Mesenchymal stem cell (in vitro differentiated cells and primary cell): Measurements from ENCODE around the gene PDE11A.

Source experiments
- DNase-seq: peaks from one replicate; pipeline ENCODE4 v3.0.0-alpha.2; 2013
- H2AFZ ChIP-seq: one replicate; pipeline ENCODE4 v1.6.1; 2013; ENCODE audit warnings: low read depth, mild to moderate bottlenecking, control low read depth, inconsistent platforms, low read length, moderate library complexity
- H2AK5ac ChIP-seq: 2 replicates; pipeline ENCODE4 v1.6.1; 2013; ENCODE audit warnings: low read length, moderate library complexity, mild to moderate bottlenecking, inconsistent platforms; ENCODE audit not compliant: severe bottlenecking
- H2BK120ac ChIP-seq: one replicate; pipeline ENCODE4 v1.6.1; 2013; ENCODE audit warnings: low read depth, mild to moderate bottlenecking, inconsistent platforms, low read length, moderate library complexity
- H2BK12ac ChIP-seq, 2 experiments: one replicate each; pipeline ENCODE4 v1.6.1; 2013; ENCODE audit warnings: inconsistent platforms in 2 of 2, low read length in 2 of 2, mild to moderate bottlenecking in 2 of 2, moderate library complexity in 2 of 2, control low read depth in 1 of 2
- H2BK15ac ChIP-seq: one replicate; pipeline ENCODE4 v1.6.1; 2013; ENCODE audit warnings: mild to moderate bottlenecking, low read depth, inconsistent platforms; ENCODE audit not compliant: poor library complexity, severe bottlenecking
- H2BK5ac ChIP-seq: 2 replicates; pipeline ENCODE4 v1.6.1; 2013; ENCODE audit warnings: low read depth, mild to moderate bottlenecking, low read length, control low read depth, inconsistent platforms; ENCODE audit not compliant: poor library complexity, severe bottlenecking
- H3K14ac ChIP-seq, 2 experiments: one replicate each; pipeline ENCODE4 v1.6.1; 2013; ENCODE audit warnings: inconsistent platforms in 2 of 2, low read length in 2 of 2, control low read depth in 1 of 2, mild to moderate bottlenecking in 1 of 2, moderate library complexity in 1 of 2
- H3K18ac ChIP-seq, 2 experiments: one replicate each; pipeline ENCODE4 v1.6.1; 2013; ENCODE audit warnings: inconsistent platforms in 2 of 2, low read length in 2 of 2, control low read depth in 1 of 2, low read depth in 1 of 2, mild to moderate bottlenecking in 1 of 2
- H3K23ac ChIP-seq, 2 experiments: one replicate each; pipeline ENCODE4 v1.6.1; 2013; ENCODE audit warnings: inconsistent platforms in 2 of 2, low read length in 2 of 2, mild to moderate bottlenecking in 2 of 2, moderate library complexity in 2 of 2, control low read depth in 1 of 2
- H3K27ac ChIP-seq: 2 replicates; pipeline ENCODE4 v1.5.1; 2013; ENCODE audit warnings: mild to moderate bottlenecking, moderate library complexity, low read length, control low read depth, inconsistent platforms; ENCODE audit not compliant: poor library complexity, severe bottlenecking
- H3K27me3 ChIP-seq, 2 experiments: 2 replicates each; pipeline versions ENCODE4 v1.6.1 to v1.7.0; 2013; ENCODE audit warnings: low read length in 2 of 2, mild to moderate bottlenecking in 2 of 2, moderate library complexity in 2 of 2, control low read depth in 1 of 2, inconsistent platforms in 1 of 2; ENCODE audit not compliant: control insufficient read depth in 1 of 2, insufficient read depth in 1 of 2
- H3K36me3 ChIP-seq, 2 experiments: 2 replicates each; pipeline versions ENCODE4 v1.6.1 to v1.7.0; 2013; ENCODE audit warnings: low read length in 2 of 2, control low read depth in 1 of 2, inconsistent platforms in 1 of 2, low read depth in 1 of 2, mild to moderate bottlenecking in 1 of 2; ENCODE audit not compliant: insufficient read depth in 2 of 2, control insufficient read depth in 1 of 2
- H3K4ac ChIP-seq, 2 experiments: one replicate each; pipeline ENCODE4 v1.6.1; 2013; ENCODE audit warnings: inconsistent platforms in 2 of 2, low read length in 2 of 2, mild to moderate bottlenecking in 2 of 2, moderate library complexity in 2 of 2, control low read depth in 1 of 2, low read depth in 1 of 2
- H3K4me1 ChIP-seq: 2 replicates; pipeline ENCODE4 v1.6.1; 2013; ENCODE audit warnings: low read depth, low read length, control low read depth; ENCODE audit not compliant: control insufficient read depth, insufficient read depth
- H3K4me2 ChIP-seq: 2 replicates; pipeline ENCODE4 v1.6.1; 2013; ENCODE audit warnings: low read length, mild to moderate bottlenecking, inconsistent platforms; ENCODE audit not compliant: poor library complexity, severe bottlenecking
- H3K4me3 ChIP-seq, 2 experiments: 2 replicates each; pipeline versions ENCODE4 v1.5.1 to v1.7.0; 2013; ENCODE audit warnings: low read length in 2 of 2, mild to moderate bottlenecking in 2 of 2, control low read depth in 1 of 2, low read depth in 1 of 2; ENCODE audit not compliant: insufficient read depth in 1 of 2
- H3K79me1 ChIP-seq: replicated peaks from 2 replicates; pipeline ENCODE4 v1.6.1; 2013; ENCODE audit warnings: mild to moderate bottlenecking, control low read depth, low read length, inconsistent platforms; ENCODE audit not compliant: poor library complexity, severe bottlenecking
- H3K9ac ChIP-seq: 2 replicates; pipeline ENCODE4 v1.7.0; 2013; ENCODE audit warnings: mild to moderate bottlenecking, low read length, moderate library complexity
- H3K9me3 ChIP-seq: 2 replicates; pipeline ENCODE4 v1.7.0; 2013; ENCODE audit warnings: mild to moderate bottlenecking, low read length; ENCODE audit not compliant: control insufficient read depth
- H4K8ac ChIP-seq: one replicate; pipeline ENCODE4 v1.6.1; 2013; ENCODE audit warnings: inconsistent platforms, mild to moderate bottlenecking, low read length, moderate library complexity
- H4K91ac ChIP-seq: one replicate; pipeline ENCODE4 v1.6.1; 2013; ENCODE audit warnings: mild to moderate bottlenecking, low read length, inconsistent platforms
- whole genome bisulfite sequencing: methylation state at CpG from one replicate; pipeline ENCODE4 v1.1.7; 2013; ENCODE audit warnings: mixed read lengths; 5-methylcytosine and 5-hydroxymethylcytosine counted together

The PDE11A gene

GRCh38 chr2:178109813-178110212 is 37.2 kb upstream of the PDE11A start:
- Histone ChIP-seq H3K4me1 (no peaks in the 10 kb centered on the region), H3K79me1 (peaks cover 9% of the 10 kb centered on the region), H3K23ac (no peak overlapping the region), H2BK5ac (no peak overlapping the region), H3K27me3 (no peaks in the 10 kb centered on the region), H3K9ac (no peak overlapping the region), H3K4ac (no peak overlapping the region), H3K4me3 (no peak overlapping the region), H3K27ac (no peak overlapping the region), H2AFZ (no peak overlapping the region), H2BK15ac (no peak overlapping the region), H2AK5ac (no peak overlapping the region), H3K14ac (no peak overlapping the region), H2BK120ac (no peak overlapping the region), H3K36me3 (no peaks in the 10 kb centered on the region), H4K8ac (no peak overlapping the region), H2BK12ac (no peak overlapping the region), H4K91ac (no peak overlapping the region), H3K9me3 (no peaks in the 10 kb centered on the region), H3K4me2 (no peak overlapping the region), H3K18ac (no peak overlapping the region)
- WGBS: no CpG with 5 or more reads among the region's 1 CpG
- DNase-seq: peak; percentile 57

- Histone ChIP-seq H3K23ac (no peak overlapping the region), H3K4me2 (no peak overlapping the region), H3K18ac (no peak overlapping the region), H3K9me3 (no peaks in the 10 kb centered on the region), H2AK5ac (no peak overlapping the region), H3K4ac (no peak overlapping the region), H2BK120ac (no peak overlapping the region), H2BK15ac (no peak overlapping the region), H2BK5ac (no peak overlapping the region), H4K8ac (no peak overlapping the region), H3K36me3 (no peaks in the 10 kb centered on the region), H2BK12ac (no peak overlapping the region), H3K4me1 (no peaks in the 10 kb centered on the region), H3K79me1 (peaks cover 5% of the 10 kb centered on the region), H2AFZ (no peak overlapping the region), H3K9ac (no peak overlapping the region), H3K27me3 (no peaks in the 10 kb centered on the region), H3K27ac (no peak overlapping the region), H3K14ac (no peak overlapping the region), H4K91ac (no peak overlapping the region), H3K4me3 (no peak overlapping the region)
- 81% methylated on average over 18 of the region's 21 CpGs for WGBS
- DNase-seq: no peak
Observed at GRCh38 chr2:178108176-178108575, 35.6 kb upstream of the PDE11A start.

- no peak overlapping the region for H2AFZ ChIP-seq
- 97% methylated on average over 1 of the region's 2 CpGs for WGBS
- H3K79me1 ChIP-seq: no peaks in the 10 kb centered on the region
- H2BK15ac ChIP-seq: no peak overlapping the region
- H3K27me3 ChIP-seq: no peaks in the 10 kb centered on the region
- H2AK5ac ChIP-seq: no peak overlapping the region
- H2BK120ac ChIP-seq: no peak overlapping the region
- H3K9me3 ChIP-seq: no peaks in the 10 kb centered on the region
- no peak overlapping the region for H3K4me3 ChIP-seq
- H4K8ac ChIP-seq: no peak overlapping the region
- DNase-seq: no peak
- no peak overlapping the region for H3K27ac ChIP-seq
- no peak overlapping the region for H4K91ac ChIP-seq
- no peak overlapping the region for H2BK5ac ChIP-seq
- H3K18ac ChIP-seq: no peak overlapping the region
- no peak overlapping the region for H3K4me2 ChIP-seq
- H3K36me3 ChIP-seq: no peaks in the 10 kb centered on the region
- no peaks in the 10 kb centered on the region for H3K4me1 ChIP-seq
- H2BK12ac ChIP-seq: no peak overlapping the region
- no peak overlapping the region for H3K9ac ChIP-seq
- H3K4ac ChIP-seq: no peak overlapping the region
- H3K23ac ChIP-seq: no peak overlapping the region
- no peak overlapping the region for H3K14ac ChIP-seq
Observed at GRCh38 chr2:178106053-178106452, 33.5 kb upstream of the PDE11A start.

- H3K18ac ChIP-seq: no peak overlapping the region
- H3K23ac ChIP-seq: no peak overlapping the region
- H3K36me3 ChIP-seq: no peaks in the 10 kb centered on the region
- H2AK5ac ChIP-seq: no peak overlapping the region
- no peak overlapping the region for H2BK120ac ChIP-seq
- H2AFZ ChIP-seq: no peak overlapping the region
- no peak overlapping the region for H2BK15ac ChIP-seq
- DNase-seq: no peak
- H4K91ac ChIP-seq: no peak overlapping the region
- H2BK5ac ChIP-seq: no peak overlapping the region
- no peaks in the 10 kb centered on the region for H3K9me3 ChIP-seq
- no peaks in the 10 kb centered on the region for H3K4me1 ChIP-seq
- H3K4me3 ChIP-seq: no peak overlapping the region
- H3K4ac ChIP-seq: no peak overlapping the region
- no peaks in the 10 kb centered on the region for H3K79me1 ChIP-seq
- 100% methylated on average over 1 of the region's 2 CpGs for WGBS
- no peak overlapping the region for H4K8ac ChIP-seq
- H2BK12ac ChIP-seq: no peak overlapping the region
- no peaks in the 10 kb centered on the region for H3K27me3 ChIP-seq
- H3K27ac ChIP-seq: no peak overlapping the region
- H3K9ac ChIP-seq: no peak overlapping the region
- no peak overlapping the region for H3K4me2 ChIP-seq
- H3K14ac ChIP-seq: no peak overlapping the region
Observed at GRCh38 chr2:178105566-178105965, 33.0 kb upstream of the PDE11A start.
